GM23248 (cell line): ENCODE results near the gene MGAT4A. TPM values are rescaled to one million over a fixed set of nuclear protein-coding genes. Genes with fewer than 3 reads are reported as not detected.

ENCODE experiments used
- DNase-seq: peaks from one replicate; pipeline ENCODE4 v3.0.0-alpha.2; 2015
- H2AFZ ChIP-seq: fragments of 200-600 bp; sonication (generic); 2 replicates; pipeline ENCODE4 v1.6.1; 2016; ENCODE audit warnings: antibody characterized with exemption
- H3F3A ChIP-seq: fragments of 200-600 bp; sonication (generic); 2 replicates; pipeline ENCODE4 v1.6.1; 2016; ENCODE audit warnings: mild to moderate bottlenecking, antibody characterized with exemption, mixed run types; ENCODE audit not compliant: insufficient read depth
- H3K27ac ChIP-seq: fragments of 200-600 bp; sonication (generic); 2 replicates; pipeline ENCODE4 v1.5.1; 2016; ENCODE audit warnings: mild to moderate bottlenecking
- H3K27me3 ChIP-seq: fragments of 200-600 bp; sonication (generic); replicated peaks from 2 replicates; pipeline ENCODE4 v1.6.1; 2016; ENCODE audit warnings: mild to moderate bottlenecking; ENCODE audit not compliant: insufficient read depth
- H3K36me3 ChIP-seq: fragments of 200-600 bp; sonication (generic); 2 replicates; pipeline ENCODE4 v1.6.1; 2016; ENCODE audit warnings: low read depth, mild to moderate bottlenecking
- H3K4me1 ChIP-seq: fragments of 200-600 bp; sonication (generic); 2 replicates; pipeline ENCODE4 v1.6.1; 2016; ENCODE audit warnings: mild to moderate bottlenecking; ENCODE audit not compliant: insufficient read depth
- H3K4me2 ChIP-seq: fragments of 200-600 bp; sonication (generic); one replicate; pipeline ENCODE4 v1.6.1; 2016; ENCODE audit warnings: mild to moderate bottlenecking; ENCODE audit not compliant: unreplicated experiment
- H3K4me3 ChIP-seq: fragments of 200-600 bp; sonication (generic); 2 replicates; pipeline ENCODE4 v1.5.1; 2016; ENCODE audit warnings: mild to moderate bottlenecking
- H3K79me2 ChIP-seq: fragments of 200-600 bp; sonication (generic); 2 replicates; pipeline ENCODE4 v1.6.1; 2016; ENCODE audit warnings: mild to moderate bottlenecking; ENCODE audit not compliant: insufficient read depth
- H3K9ac ChIP-seq: fragments of 200-600 bp; sonication (generic); 2 replicates; pipeline ENCODE4 v1.6.1; 2016; ENCODE audit warnings: mild to moderate bottlenecking
- H3K9me2 ChIP-seq: fragments of 200-600 bp; sonication (generic); 2 replicates; pipeline ENCODE4 v1.6.1; 2016; ENCODE audit warnings: mixed run types, mild to moderate bottlenecking, moderate library complexity; ENCODE audit not compliant: insufficient read depth
- H3K9me3 ChIP-seq: fragments of 200-600 bp; sonication (generic); one replicate; pipeline ENCODE4 v1.6.1; 2017; ENCODE audit warnings: low read depth
- H4K20me1 ChIP-seq: fragments of 200-600 bp; sonication (generic); 2 replicates; pipeline ENCODE4 v1.6.0; 2016; ENCODE audit not compliant: insufficient read depth
- EZH2 ChIP-seq: fragments of 200-600 bp; sonication (generic); IDR thresholded peaks from 2 replicates; pipeline ENCODE4 v1.6.1; 2018; ENCODE audit warnings: antibody characterized with exemption, mild to moderate bottlenecking; ENCODE audit not compliant: insufficient read depth, poor library complexity, severe bottlenecking
- EZH2phosphoT487 ChIP-seq: fragments of 200-600 bp; sonication (generic); IDR thresholded peaks from 2 replicates; pipeline ENCODE4 v1.6.1; 2018; ENCODE audit warnings: antibody characterized with exemption, moderate library complexity, mild to moderate bottlenecking, low read depth; ENCODE audit not compliant: insufficient read depth
- WGBS, 2 experiments: methylation state at CpG; one replicate each; pipeline ENCODE4 v1.1.6; 2015 to 2017; ENCODE audit warnings: low lambda C conversion rate in 2 of 2, low coverage in 1 of 2; ENCODE audit errors: missing lambda C conversion rate in 2 of 2; 5-methylcytosine and 5-hydroxymethylcytosine counted together
- in situ Hi-C: fragments of 300-500 bp; cut with MboI; formaldehyde crosslinking; loops from 2 replicates; pipeline ENCODE4 v1.15.0; 2020
- polyA plus RNA-seq: library from polyadenylated mRNA; unstranded; fragments of >200 nt; fragmentation: Nextera tagmentation; extraction: Ambion mirVana; gene quantifications from 2 replicates; pipeline ENCODE4 v1.2.1, GENCODE V29; 2016
- total RNA-seq: library from RNA; depleted of rRNA; stranded (reverse); fragments of >200 nt; shearing (Covaris generic); gene quantifications from 2 replicates; pipeline ENCODE4 v1.2.3, GENCODE V29; 2014

Gene MGAT4A
- total and polyA plus RNA-seq, 2 experiments from 2014 or later = under 0.01 TPM; not detected in 1

DNA sequence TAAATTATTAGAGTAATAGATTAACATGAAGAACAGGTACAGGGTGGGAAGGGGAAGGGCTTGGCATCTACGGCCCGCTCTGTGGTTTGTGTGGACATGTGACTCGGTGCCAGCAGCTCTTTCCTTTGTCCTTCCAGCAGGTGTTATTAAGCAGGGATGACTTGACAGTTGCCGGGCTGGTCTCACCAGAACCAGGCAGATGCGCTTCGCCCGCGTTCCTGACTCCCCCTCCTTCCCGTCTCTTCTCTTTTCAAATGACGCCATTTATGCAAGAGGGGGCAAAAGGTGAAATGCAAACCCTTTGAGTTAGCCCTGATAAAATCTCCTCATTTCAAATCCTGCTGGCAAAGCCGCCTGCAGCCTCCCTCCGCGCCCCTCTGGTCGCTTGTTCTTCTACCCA lies 38.9 kb upstream of the MGAT4A start:
- Histone ChIP-seq H3K9ac (no peak overlapping the region), H4K20me1 (no peaks in the 10 kb centered on the region), H3K27ac (no peak overlapping the region), H3F3A (0 out of 2 replicates have a peak, but pooled peaks cover 4% of the 10 kb centered on the region), H3K36me3 (no peaks in the 10 kb centered on the region), H3K79me2 (no peaks in the 10 kb centered on the region), H3K4me1 (no peaks in the 10 kb centered on the region), H3K4me2 (no peak overlapping the region), H3K9me2 (no peaks in the 10 kb centered on the region), H3K27me3 (peaks cover 10% of the 10 kb centered on the region; the same call in 1 of the 2 replicates), H2AFZ (no peak overlapping the region), H3K4me3 (no peak overlapping the region), H3K9me3 (no peaks in the 10 kb centered on the region)
- TF ChIP-seq EZH2phosphoT487 (no peak), EZH2 (no peak)
- WGBS, 2 experiments = 84 to 89% methylated on average over 14 of the region's 14 CpGs
- in situ Hi-C loops = no loop called here
- no peak for DNase-seq

DNA sequence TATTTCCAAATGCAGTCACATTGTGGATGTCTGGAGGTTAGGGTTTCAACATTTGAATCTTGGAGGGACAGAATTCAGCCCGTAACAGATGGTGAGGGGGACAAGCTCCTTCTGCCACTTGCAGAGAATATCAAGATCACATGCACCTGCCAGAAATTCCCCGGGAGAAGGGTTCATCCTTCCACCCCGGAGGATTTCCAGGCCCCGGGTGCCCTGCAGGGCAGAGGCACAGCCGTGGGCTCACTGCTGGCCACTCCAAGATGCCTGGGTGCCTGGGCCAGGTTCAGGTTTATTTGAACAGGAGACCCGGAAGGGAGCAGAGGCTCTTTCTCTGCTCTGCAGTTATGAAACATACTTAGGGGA lies 38.2 kb upstream of the MGAT4A start:
- no peaks in the 10 kb centered on the region for H3K9me2 ChIP-seq
- H3K4me2 ChIP-seq = no peak overlapping the region
- H3F3A ChIP-seq = 0 out of 2 replicates have a peak, but pooled peaks cover 4% of the 10 kb centered on the region
- H3K9me3 ChIP-seq = no peaks in the 10 kb centered on the region
- H2AFZ ChIP-seq = no peak overlapping the region
- peaks cover 10% of the 10 kb centered on the region; the same call in 1 of the 2 replicates for H3K27me3 ChIP-seq
- no peak overlapping the region for H3K27ac ChIP-seq
- H3K79me2 ChIP-seq = no peaks in the 10 kb centered on the region
- no peaks in the 10 kb centered on the region for H4K20me1 ChIP-seq
- no peaks in the 10 kb centered on the region for H3K36me3 ChIP-seq
- TF ChIP-seq EZH2 = no peak
- no peak for TF ChIP-seq EZH2phosphoT487
- no peaks in the 10 kb centered on the region for H3K4me1 ChIP-seq
- 57 to 69% methylated on average over 6 of the region's 6 CpGs for WGBS, 2 experiments
- no peak overlapping the region for H3K9ac ChIP-seq
- no peak overlapping the region for H3K4me3 ChIP-seq
- DNase-seq = no peak
- in situ Hi-C loops = no loop called here

DNA sequence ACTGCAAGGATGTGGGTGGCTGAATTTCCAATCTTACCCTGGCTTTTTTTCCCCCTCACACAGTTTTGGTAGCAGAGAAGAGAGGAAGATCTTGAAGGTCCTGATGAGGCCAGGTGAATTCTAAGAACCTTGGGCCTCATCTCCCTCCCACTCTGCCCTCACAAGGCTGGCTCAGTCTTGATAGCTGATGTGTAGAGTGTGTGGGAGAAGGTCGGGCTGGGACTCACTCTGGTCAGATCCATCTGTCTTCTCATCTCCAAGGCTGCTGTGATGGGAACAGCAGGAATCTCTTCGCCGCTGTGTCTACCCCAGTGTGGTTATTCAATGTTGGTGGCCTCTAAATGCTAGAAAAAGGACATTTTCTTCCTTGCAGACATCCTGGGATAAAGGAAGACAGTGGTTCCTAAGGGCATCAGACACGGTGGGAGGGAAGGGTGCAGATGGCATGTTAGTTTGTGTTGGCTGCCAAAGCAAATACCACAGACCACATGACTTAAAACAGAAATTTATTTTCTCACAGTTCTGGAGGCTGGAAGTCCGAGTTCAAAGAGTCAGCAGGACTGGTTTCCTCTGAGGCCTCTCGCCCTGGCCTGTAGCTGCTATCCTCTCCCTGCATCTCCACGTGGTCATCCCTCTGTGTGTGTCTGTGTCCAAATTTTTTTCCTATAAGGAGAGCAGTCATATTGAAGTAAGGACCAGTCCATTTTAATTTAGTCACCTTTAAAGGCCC lies 37.6 kb upstream of the MGAT4A start:
- H3K4me2 ChIP-seq = no peak overlapping the region
- H2AFZ ChIP-seq = no peak overlapping the region
- TF ChIP-seq EZH2 (no peak), EZH2phosphoT487 (no peak)
- H3K9ac ChIP-seq = no peak overlapping the region
- no peak overlapping the region for H3K4me3 ChIP-seq
- peak; percentile 13 for DNase-seq
- H3K9me2 ChIP-seq = no peaks in the 10 kb centered on the region
- H3F3A ChIP-seq = 0 out of 2 replicates have a peak, but pooled peaks cover 4% of the 10 kb centered on the region
- H4K20me1 ChIP-seq = no peaks in the 10 kb centered on the region
- in situ Hi-C loops = no loop called here
- no peak overlapping the region for H3K27ac ChIP-seq
- no peaks in the 10 kb centered on the region for H3K79me2 ChIP-seq
- WGBS, 2 experiments = 54 to 62% methylated on average over 7 of the region's 7 CpGs
- H3K4me1 ChIP-seq = no peaks in the 10 kb centered on the region
- no peaks in the 10 kb centered on the region for H3K9me3 ChIP-seq
- no peaks in the 10 kb centered on the region for H3K36me3 ChIP-seq
- H3K27me3 ChIP-seq = peaks cover 13% of the 10 kb centered on the region; the same call in 1 of the 2 replicates

DNA sequence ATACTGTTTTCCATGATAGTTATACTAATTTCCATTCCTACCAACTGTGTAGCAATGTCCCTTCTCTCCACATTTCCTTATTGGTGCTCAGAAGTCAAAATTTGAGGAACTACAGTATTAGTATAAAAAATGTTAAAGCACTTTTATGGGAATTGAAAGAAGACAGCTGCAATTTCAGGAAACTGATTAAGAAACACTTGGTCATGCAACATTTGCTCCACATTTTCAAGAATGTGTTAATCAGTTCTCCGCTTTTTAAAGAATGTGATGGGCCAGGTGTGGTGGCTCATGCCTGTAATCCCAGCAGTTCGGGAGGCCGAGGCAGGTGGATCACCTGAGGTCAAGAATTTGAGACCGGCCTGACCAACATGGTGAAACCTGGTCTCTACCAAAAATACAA lies 33.6 kb upstream of the MGAT4A start:
- no peak overlapping the region for H3K4me3 ChIP-seq
- WGBS, 2 experiments = 78 to 95% methylated on average over 4 of the region's 4 CpGs
- no peak overlapping the region for H3K27ac ChIP-seq
- H3K9ac ChIP-seq = no peak overlapping the region
- no peak overlapping the region for H3K4me2 ChIP-seq
- H2AFZ ChIP-seq = no peak overlapping the region
- no peak for DNase-seq
- H3K79me2 ChIP-seq = no peaks in the 10 kb centered on the region
- no peaks in the 10 kb centered on the region for H3K4me1 ChIP-seq
- H3K36me3 ChIP-seq = no peaks in the 10 kb centered on the region
- TF ChIP-seq EZH2phosphoT487 = no peak
- TF ChIP-seq EZH2 = no peak
- no peaks in the 10 kb centered on the region for H4K20me1 ChIP-seq
- 0 out of 2 replicates have a peak, but pooled peaks cover 4% of the 10 kb centered on the region for H3F3A ChIP-seq
- no peaks in the 10 kb centered on the region for H3K9me2 ChIP-seq
- no peaks in the 10 kb centered on the region for H3K9me3 ChIP-seq
- H3K27me3 ChIP-seq = peaks cover 8% of the 10 kb centered on the region; the same call in 1 of the 2 replicates
- in situ Hi-C loops = no loop called here
